Activated T-helper 1 cell treated with Interleukin-2 at 50 U/mL for 16 hours (primary cell): ENCODE data around the gene PIK3C2G.
"Not testable (repeated sequence)": the region's sequence is repeated elsewhere in the genome, so short reads cannot be mapped to it uniquely, and the experiment has no call there.

Experiments used
- DNase-seq: peaks from one replicate; pipeline ENCODE4 v3.0.0-alpha.2; 2020; ENCODE audit warnings: low read depth

The PIK3C2G gene, protein sequence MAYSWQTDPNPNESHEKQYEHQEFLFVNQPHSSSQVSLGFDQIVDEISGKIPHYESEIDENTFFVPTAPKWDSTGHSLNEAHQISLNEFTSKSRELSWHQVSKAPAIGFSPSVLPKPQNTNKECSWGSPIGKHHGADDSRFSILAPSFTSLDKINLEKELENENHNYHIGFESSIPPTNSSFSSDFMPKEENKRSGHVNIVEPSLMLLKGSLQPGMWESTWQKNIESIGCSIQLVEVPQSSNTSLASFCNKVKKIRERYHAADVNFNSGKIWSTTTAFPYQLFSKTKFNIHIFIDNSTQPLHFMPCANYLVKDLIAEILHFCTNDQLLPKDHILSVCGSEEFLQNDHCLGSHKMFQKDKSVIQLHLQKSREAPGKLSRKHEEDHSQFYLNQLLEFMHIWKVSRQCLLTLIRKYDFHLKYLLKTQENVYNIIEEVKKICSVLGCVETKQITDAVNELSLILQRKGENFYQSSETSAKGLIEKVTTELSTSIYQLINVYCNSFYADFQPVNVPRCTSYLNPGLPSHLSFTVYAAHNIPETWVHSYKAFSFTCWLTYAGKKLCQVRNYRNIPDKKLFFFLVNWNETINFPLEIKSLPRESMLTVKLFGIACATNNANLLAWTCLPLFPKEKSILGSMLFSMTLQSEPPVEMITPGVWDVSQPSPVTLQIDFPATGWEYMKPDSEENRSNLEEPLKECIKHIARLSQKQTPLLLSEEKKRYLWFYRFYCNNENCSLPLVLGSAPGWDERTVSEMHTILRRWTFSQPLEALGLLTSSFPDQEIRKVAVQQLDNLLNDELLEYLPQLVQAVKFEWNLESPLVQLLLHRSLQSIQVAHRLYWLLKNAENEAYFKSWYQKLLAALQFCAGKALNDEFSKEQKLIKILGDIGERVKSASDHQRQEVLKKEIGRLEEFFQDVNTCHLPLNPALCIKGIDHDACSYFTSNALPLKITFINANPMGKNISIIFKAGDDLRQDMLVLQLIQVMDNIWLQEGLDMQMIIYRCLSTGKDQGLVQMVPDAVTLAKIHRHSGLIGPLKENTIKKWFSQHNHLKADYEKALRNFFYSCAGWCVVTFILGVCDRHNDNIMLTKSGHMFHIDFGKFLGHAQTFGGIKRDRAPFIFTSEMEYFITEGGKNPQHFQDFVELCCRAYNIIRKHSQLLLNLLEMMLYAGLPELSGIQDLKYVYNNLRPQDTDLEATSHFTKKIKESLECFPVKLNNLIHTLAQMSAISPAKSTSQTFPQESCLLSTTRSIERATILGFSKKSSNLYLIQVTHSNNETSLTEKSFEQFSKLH (N-terminal part only)

DNA sequence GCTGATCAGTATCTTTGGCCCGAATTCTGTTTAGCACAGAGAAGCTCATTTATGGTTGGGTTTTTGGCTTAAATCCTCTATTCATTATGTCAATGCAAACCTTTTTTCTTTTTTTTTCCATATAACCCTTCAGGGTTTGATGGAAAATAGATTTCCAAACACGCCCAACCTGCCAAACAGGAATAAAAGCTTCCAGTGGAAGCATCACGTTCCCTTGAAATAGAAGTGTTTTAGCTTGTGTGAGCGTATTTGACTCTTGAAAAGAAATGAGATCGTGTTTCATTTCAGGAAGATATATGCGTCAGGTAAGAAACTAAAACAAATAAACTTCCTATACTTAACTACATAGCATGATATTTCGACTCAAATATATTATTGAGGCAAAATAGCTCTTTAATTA, at the start of gene PIK3C2G:
TSS of gene PIK3C2G (plus strand) at position 246 of the 400 bp plus-strand sequence. CDS start 20,564 bp downstream, outside the sequence.
- DNase-seq: no peak

DNA sequence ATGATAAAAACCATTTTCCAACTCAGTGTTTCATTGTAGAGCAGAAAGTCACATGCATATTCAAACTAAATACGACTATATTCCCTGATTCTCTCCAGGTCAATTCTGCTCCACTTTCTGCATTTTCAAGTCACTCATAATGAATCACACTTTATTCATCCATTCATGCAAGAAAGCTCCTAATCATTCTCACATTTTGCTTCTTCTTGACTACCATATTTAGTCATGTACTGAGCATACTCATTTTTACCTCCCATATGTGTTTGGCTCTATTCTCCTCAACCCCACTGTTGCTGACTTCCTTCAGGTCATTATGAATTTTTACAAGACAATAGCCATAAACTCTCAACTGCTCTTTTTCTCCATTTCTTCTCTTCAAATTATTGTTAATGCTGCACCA, 43.4 kb upstream of the PIK3C2G start:
- no peak for DNase-seq

DNA sequence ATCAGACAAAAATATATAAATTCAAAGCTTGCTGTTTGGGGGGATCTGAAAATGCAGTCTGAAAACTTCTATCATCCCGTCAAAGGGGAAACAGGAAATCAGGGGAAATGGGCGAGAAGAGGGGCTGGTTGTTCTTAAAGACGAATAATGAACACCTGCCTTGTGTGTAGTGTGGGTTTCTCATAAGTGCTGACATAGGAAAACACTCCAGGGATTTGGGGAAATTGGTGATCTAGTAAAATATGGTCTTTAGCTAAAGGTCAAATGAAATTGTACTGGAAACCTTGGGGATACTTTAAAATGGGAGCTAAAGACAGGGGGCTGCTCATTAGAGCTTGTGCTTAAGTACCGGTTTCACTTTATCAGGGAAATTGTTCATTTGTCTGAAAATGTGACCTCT, 39.6 kb upstream of the PIK3C2G start:
- no peak for DNase-seq

DNA sequence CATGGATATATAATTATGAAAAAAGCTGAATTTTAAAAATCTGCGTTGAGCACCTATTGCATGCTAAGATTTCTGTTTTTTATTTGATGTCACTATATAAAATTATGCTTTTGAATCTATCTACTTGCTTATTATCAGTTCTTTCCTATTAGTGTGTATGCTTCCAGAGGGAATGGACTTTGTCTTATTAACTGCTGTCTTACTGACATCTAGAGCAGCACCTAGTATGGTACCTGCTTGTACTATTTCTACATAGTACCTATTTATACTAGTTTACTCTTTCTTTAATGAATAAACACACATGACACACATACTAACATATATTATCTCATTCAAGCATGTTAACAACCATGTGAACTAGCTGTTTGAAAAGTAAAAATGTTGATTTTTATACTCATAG, 38.6 kb upstream of the PIK3C2G start:
- DNase-seq: no peak

DNA sequence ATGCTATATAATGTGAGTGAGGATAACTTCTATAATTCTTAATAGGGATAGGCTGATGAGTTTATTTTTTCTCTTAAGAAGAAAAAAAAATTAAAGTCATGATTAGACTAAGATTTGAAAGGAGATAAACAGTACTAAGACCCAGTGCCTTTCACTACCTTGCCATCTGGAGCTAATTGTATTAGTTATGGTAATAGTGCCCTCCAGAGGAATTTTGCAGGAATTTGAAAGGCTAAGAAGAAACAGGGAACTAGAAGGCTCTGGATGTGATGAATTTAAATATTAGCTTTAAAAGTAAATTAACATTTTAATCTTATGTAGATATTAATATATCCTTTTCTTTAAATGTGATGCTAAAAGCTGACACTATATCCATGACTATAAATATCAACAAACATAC, 36.6 kb upstream of the PIK3C2G start:
- DNase-seq: no peak

DNA sequence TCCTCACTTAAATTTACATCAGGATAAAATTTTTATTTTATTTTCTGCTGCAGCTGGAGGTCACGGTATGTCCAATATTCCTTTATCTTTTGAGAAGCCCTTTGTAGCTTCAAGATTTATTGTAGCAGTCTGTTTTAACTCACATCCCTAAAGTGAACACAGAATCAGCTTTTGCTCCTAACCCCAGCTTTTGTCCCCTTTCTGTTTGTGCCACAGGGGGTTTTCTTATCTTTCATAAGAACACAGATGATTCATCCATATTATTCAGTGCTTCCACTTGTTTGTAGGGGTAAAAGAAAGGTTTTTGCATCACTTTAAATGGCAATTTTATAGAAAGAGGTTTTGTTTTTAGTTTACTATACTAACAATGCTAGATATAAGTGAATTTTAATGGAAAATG, 21.8 kb upstream of the PIK3C2G start:
- DNase-seq: no peak

DNA sequence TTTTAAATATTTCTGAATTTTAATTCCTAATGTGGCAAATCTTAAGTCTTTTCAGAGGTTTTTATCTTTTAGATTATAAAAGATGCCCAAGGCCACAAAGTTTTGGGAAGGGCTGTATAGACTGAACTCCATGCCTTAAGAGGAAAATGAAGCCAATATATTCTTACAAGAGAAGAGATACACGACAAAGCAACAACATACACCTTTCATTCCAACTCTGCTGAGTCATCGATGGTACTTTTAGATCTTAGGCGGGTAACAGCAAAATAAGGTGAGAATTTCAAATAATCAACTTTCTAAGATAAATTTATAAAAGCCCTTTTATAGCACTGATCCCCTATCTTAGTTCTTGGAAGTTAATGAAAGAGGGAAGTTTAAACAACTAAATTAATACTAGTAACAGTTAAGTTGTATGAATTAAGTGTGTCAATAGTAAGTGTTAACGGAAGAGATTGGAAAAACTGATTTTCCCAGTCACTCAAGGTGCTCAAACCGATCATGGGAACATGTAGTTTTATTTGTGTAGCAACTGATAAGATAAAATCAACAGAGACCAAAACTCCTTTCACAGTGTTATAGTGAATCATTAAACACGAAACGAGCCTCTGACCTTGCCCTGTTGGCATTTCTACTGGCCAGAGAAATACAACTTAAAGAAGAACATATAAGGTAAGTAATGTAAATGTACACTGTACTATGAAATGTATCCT, 18.8 kb upstream of the PIK3C2G start:
- DNase-seq: no peak

DNA sequence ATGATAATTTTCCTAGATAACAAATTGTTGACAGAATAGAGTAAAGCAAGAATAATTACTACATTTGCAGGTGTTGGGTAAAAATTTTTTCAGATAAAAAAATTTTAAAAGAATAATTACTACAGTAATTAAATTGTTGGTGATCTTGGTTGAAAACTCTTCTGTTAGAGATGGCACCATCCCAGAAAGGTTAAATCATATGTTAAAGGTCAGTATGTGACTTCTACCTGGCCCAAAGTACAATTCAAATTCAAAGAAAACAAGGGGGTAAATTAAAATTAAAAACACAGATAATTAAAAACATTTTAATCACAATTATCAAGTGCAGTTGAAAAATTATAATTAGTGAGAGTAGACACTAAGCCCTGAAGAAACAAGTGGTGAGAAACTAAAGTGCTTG, 18.1 kb upstream of the PIK3C2G start:
- DNase-seq: no peak

DNA sequence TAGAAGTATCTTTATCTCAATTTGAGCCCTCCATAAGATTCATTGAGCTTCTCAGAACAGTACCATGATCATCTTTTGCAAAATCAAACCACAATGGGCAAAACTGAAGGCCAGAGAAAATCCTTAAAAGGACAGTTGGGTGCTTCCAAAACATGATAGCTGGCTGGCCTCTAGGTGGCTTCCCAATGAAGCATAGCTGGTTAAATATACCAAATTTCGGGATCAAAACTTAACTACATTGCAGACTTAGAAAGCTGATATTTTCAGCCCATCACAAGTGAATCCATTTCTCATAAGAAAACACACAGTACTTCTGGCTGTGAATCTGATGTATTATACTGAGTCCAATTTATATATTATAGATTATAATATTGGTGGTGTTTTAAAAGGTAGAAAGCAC, 15.3 kb upstream of the PIK3C2G start:
- no peak for DNase-seq

DNA sequence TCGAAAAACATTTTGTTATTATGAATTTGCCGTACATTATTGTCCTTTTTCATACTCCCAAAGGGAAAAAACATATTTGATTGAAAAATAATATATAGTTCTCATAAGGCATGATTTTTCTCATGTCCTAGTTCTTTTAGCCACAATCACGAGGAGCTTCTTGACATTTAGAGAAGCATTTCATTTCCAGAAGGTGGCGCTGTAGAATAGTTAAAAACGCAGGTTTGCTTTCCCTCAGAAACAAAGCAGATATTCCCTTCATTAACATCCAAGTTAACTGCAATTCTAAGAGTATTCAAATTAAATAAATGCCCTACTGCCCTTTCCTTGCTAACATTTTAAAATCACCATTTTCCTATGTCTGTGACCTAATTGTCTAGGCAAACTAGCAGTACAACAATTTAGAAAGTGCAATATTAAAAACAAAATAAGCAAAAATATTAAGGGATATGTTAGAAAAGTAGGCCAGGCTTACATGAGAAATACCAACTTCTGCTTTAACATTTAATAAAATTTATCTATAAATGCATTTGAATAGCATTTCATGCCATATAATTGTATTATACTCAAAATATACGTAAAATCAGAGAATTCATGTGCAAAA, 10.9 kb upstream of the PIK3C2G start:
- no peak for DNase-seq

DNA sequence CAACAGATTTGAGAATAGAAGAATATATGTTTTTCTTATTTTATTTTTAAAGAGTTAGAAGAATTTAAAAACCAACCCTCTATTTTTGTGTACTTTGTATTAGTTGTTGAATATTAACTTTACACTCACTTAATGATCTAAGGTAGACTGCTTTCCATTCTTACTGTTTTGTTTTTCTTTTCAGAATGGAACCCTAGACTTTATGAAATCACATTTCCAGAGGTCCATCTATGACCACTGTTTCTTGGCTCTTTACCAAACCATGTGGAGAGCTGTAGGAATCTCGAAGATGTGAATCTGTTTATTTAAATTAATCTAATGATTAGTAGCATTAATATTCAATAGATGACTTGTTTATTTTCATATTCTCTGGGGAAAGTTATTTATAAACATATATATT, 7.2 kb upstream of the PIK3C2G start:
- DNase-seq: no peak

DNA sequence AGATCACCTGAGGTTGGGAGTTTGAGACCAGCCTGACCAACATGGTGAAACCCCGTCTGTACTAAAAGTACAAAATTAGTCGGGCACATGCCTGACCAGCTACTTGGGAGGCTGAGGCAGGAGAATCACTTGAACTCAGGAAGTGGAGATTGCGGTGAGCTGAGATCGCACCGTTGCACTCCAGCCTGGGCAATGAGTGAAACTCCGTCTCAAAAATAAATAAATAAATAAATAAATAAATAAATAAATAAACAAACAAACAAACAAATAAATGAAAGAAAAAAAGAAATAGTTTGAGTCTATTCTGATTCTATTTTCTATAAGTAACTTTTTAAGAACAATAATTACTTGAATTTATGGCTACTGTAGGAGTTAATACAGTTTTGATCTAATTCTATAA, 6.3 kb upstream of the PIK3C2G start:
- not testable (repeated sequence) for DNase-seq

DNA sequence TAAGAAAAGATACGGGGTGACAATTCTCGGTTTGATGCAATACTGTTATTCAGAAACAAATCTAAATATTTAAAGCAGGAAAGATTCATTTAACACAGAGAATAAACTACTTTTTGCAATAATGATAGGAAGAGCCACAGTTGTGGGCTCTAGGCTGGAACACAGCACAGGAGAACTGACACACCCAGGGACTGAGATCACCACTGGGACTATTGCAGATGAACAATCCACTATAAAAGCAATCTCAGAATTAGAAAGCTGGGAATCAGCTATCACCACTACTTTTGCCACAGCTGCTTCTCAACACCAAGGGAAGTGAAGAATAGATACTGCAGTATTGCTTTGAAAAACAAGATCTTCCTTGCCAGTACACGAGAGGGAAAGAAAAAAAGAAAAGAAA, 4.1 kb upstream of the PIK3C2G start:
- no peak for DNase-seq

DNA sequence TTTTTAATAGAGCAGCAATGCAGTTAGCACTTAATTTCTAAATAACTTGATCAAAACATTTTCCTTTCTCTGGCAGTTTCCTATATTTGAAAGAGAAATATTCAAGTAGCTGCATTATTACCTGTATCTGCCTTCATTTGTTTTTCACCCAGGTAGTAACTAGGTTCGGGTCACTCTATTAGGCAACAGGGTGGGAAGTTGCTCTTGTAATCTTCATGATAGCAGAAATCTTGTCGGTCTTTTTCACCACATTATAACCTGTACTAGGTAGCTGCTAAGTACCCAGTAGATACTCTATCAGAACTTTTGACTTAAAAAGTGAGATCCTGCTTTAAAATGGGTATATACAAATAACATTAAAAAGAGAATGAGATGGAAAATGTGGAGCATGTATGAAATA, 2.4 kb upstream of the PIK3C2G start:
- no peak for DNase-seq

DNA sequence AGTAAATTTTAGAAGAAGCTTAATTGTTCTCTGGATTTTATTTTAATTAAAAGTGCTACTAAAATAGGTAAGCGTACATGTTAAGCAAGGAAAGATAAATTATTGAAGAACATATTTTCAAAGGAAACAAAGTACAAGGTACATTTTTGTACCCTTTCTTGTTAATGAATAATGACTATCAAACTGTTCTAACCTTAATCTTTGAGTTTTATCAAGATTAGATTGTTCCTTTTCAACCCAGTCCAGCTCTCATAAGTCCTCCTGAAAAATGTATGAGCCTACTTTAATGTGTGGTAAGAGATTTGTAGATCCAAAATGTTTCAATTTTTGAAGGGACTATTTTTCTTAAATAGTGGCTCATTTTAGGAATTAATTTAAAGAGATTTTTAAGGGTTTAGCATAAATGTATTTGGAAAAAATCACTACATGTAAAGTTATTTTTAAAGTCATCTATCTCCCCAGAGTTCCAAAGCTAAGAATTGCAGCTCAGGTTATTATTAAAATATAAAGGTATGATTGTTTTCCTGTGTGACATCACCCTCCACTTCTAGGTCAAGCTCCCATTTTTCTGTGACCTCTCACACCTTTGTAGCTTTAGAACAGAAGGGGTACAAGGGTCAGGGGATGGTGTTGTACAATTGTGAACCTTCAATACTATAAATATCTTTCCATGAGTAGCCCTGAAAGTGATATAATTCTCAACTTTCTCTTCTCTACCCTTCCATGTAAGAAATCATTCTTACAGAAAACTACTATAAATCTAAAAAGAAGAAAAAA, 1.2 kb upstream of the PIK3C2G start:
- no peak for DNase-seq

DNA sequence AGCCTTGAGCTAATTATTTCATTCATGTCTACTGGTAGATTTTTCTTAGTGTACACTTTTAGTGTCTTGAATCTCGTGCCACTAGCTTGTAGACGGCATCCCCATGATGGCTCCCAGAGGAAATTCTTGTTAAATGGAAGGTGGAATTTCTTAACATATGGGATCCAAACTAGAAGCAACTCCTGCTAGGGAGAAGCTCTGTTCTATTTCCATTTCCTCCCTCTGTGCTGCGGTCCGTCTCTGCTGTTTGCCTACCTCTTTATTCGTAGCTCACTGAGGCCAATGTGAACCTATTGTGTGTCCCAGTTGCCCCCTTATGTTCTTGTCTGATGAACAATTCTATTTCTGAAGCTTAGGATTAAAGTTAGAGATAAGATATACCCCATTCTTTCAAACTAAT, 588 bp downstream of the PIK3C2G start:
- DNase-seq: no peak

DNA sequence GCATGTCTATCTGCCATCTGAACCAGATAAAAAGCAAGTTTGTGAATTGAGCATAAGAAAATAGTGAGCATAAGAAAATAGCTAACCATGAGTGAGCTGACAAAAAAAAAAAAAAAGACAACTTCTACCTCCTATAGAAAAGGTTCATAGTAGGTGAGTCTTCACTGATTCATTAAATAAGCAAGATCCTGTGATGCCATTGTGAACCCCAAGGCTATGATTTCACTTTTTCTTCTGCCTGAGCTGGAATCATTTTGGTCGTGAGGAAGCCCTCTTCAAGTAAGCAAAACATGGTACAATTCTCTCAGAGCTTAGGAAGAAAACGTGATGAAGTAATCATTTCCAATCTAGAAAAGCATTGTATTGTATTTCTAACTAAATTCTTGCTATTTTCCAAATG, 1.2 kb downstream of the PIK3C2G start:
- no peak for DNase-seq

DNA sequence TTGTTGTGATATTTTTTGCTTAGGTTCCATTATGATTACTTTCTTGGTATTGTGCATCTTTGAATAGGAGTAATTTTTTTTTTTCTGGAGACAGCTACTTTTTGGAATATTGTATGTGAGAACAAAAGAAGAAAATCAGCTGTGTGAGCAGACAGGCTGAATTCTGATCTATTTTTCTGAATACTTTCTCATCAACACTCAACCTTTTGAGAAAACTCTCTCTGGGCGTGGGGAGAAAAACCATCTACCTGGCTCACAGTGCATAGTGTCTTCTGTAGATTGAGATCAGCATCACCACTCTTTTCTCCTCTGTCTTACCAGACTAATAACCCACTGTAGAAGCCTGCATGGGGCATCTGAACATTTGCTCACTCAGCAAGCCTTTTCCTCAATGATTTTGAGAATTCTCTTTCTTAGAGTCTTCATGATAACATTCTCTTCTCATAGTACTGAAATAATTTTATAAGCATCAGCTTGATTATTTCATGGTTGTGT, 3.3 kb downstream of the PIK3C2G start:
- no peak for DNase-seq

DNA sequence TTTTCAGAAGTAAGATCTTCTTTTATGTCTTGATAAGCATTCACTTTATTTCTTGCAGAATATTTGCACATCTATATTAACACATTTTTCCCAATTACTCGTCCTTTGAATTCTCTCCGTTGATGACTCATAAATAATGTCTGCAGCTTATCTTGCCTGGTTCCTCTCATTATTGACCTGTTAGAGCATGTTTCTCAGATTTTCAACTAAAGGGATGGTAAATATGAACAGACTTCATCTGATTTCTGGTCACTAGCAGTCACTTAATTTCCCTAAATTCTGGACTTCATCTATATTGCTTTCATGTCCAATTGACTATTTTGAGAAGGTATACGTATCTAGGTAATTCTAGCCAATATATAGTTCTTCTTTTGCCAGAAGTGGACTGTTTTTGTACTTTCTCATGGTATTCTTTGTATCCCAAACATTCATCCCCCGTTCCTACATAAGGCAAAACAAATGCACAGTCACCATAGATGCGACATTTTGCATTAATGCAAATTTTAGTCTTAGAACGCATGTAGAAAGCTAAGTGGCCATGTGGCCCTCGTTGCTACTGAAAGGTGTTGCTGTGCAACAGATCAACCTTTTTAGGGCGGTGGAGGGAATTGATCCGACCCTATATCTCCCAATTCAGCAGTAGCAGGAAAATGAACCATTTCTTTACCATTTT, 6.2 kb downstream of the PIK3C2G start:
- DNase-seq: no peak

DNA sequence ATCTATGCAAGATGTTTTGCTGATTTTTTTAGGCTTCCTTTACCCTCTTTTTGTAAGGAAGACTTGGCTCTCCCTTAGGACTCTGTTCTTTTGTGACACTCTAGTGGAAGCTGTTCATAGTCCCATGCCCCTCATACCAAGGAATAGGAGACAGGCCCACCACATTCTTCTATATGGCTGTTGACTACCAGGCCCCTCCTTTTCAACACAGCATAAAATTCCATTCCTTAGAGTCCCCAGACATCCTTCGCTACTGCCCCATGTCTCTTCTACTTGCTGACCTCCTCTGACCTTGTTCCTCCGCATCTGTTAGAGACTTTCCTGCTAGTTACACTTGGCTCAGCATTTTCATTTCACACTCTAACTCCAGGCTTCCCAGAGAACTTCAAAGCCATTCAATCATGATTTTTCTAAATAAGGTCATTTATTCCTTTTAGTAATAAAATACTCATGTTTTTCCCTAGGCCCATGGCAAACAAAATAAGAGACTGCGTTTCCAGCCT, 9.7 kb downstream of the PIK3C2G start:
- no peak for DNase-seq
